H1 (cell line): ENCODE results near the gene PDSS1. TPM values are rescaled to one million over a fixed set of nuclear protein-coding genes. Genes with fewer than 3 reads are reported as not detected.

Experiments
- CTCF ChIA-PET: fragments of 300-600 bp; sonication (Branson Sonifier 250); formaldehyde crosslinking; loops from one replicate; lab custom pipeline; 2021; ENCODE audit not compliant: partially characterized antibody; lab: Charles Lee
- POLR2A ChIA-PET: fragments of 300-600 bp; sonication (Branson Sonifier 250); formaldehyde crosslinking; loops from one replicate; lab custom pipeline; 2021; ENCODE audit warnings: inconsistent platforms; ENCODE audit not compliant: partially characterized antibody; lab: Charles Lee
- DNase-seq, 2 experiments: peaks; one replicate each; pipeline versions ENCODE4 v3.0.0 to v3.0.0-alpha.2; 2010 to 2022; ENCODE audit warnings: low spot score in 2 of 2, low read depth in 1 of 2, mixed read lengths in 1 of 2
- FAIRE-seq: peaks from 2 replicates; lab custom pipeline; 2011; peaks lifted over from hg19 to GRCh38; lab: Jason Lieb, UNC
- H2AFZ ChIP-seq: 2 replicates; pipeline ENCODE4 v1.8.1; 2012; ENCODE audit warnings: low read length, inconsistent platforms
- H2AK5ac ChIP-seq: 2 replicates; pipeline ENCODE4 v1.6.1; 2013; ENCODE audit warnings: low read depth, low read length
- H2BK120ac ChIP-seq: replicated peaks from 2 replicates; pipeline ENCODE3; 2013; ENCODE audit warnings: low read depth, low read length, inconsistent platforms
- H2BK12ac ChIP-seq: 2 replicates; pipeline ENCODE4 v1.6.1; 2013; ENCODE audit warnings: low read depth, low read length
- H2BK15ac ChIP-seq: 2 replicates; pipeline ENCODE4 v1.6.1; 2013; ENCODE audit warnings: low read length
- H2BK20ac ChIP-seq: 2 replicates; pipeline ENCODE4 v1.6.1; 2013; ENCODE audit warnings: low read length
- H2BK5ac ChIP-seq: 2 replicates; pipeline ENCODE4 v1.6.1; 2013; ENCODE audit warnings: low read depth, low read length
- H3K14ac ChIP-seq: 2 replicates; pipeline ENCODE4 v1.6.1; 2013; ENCODE audit warnings: inconsistent platforms; ENCODE audit not compliant: insufficient read length
- H3K18ac ChIP-seq: 2 replicates; pipeline ENCODE4 v1.6.1; 2013; ENCODE audit warnings: low read length; ENCODE audit errors: extremely low read depth
- H3K23ac ChIP-seq: 2 replicates; pipeline ENCODE4 v1.6.1; 2013; ENCODE audit warnings: inconsistent platforms; ENCODE audit not compliant: insufficient read length
- H3K23me2 ChIP-seq: 2 replicates; pipeline ENCODE4 v1.6.1; 2013; ENCODE audit warnings: low read depth, low read length
- H3K27ac ChIP-seq: 2 replicates; pipeline ENCODE4 v1.6.1; 2011; ENCODE audit warnings: low read depth, low read length, inconsistent platforms
- H3K27me3 ChIP-seq, 4 experiments: replicated peaks in 1 of 4; 1 replicate in 1 of 4; 2 replicates in 3 of 4; pipeline versions ENCODE4 v1.6.1 to v1.8.1; 2011 to 2013; ENCODE audit warnings: low read length in 3 of 4, mild to moderate bottlenecking in 3 of 4, inconsistent platforms in 2 of 4, mixed read lengths in 2 of 4, moderate library complexity in 1 of 4; ENCODE audit not compliant: control insufficient read depth in 3 of 4, insufficient read depth in 3 of 4; ENCODE audit errors: extremely low read depth in 1 of 4
- H3K36me3 ChIP-seq, 4 experiments: 2 replicates each; pipeline versions ENCODE4 v1.6.1 to v1.8.1; 2011 to 2013; ENCODE audit warnings: mild to moderate bottlenecking in 4 of 4, low read length in 3 of 4, moderate library complexity in 2 of 4, control low read depth in 1 of 4, inconsistent platforms in 1 of 4; ENCODE audit not compliant: insufficient read depth in 4 of 4, control insufficient read depth in 2 of 4
- H3K4ac ChIP-seq: replicated peaks from 2 replicates; pipeline ENCODE3; 2013; ENCODE audit warnings: low read length, low read depth, mixed read lengths, inconsistent platforms; ENCODE audit not compliant: insufficient read length
- H3K4me1 ChIP-seq, 4 experiments: replicated peaks in 1 of 4; 1 replicate in 1 of 4; 2 replicates in 3 of 4; pipeline versions ENCODE4 v1.6.1 to v1.8.1; 2011 to 2013; ENCODE audit warnings: low read length in 3 of 4, inconsistent platforms in 2 of 4, mixed read lengths in 1 of 4; ENCODE audit not compliant: insufficient read depth in 4 of 4, control insufficient read depth in 3 of 4
- H3K4me2 ChIP-seq, 2 experiments: 2 replicates each; pipeline versions ENCODE4 v1.6.1 to v1.8.1; 2011 to 2013; ENCODE audit warnings: low read depth in 2 of 2, low read length in 2 of 2, control low read depth in 1 of 2, inconsistent platforms in 1 of 2, mild to moderate bottlenecking in 1 of 2; ENCODE audit not compliant: insufficient read depth in 1 of 2
- H3K4me3 ChIP-seq, 4 experiments: fragments of 200-600, 300-600 bp in 1 of 4; sonication (generic), shearing (Covaris generic), sonication (Bioruptor Twin) in 1 of 4; 2 replicates each; pipeline versions ENCODE4 v1.5.1 to v1.8.1; 2011 to 2016; ENCODE audit warnings: low read length in 4 of 4, low read depth in 3 of 4, control low read depth in 2 of 4, inconsistent platforms in 2 of 4, mild to moderate bottlenecking in 2 of 4, mixed read lengths in 1 of 4, moderate library complexity in 1 of 4; ENCODE audit not compliant: insufficient read depth in 2 of 4; ENCODE audit errors: extremely low read depth in 1 of 4
- H3K56ac ChIP-seq: replicated peaks from 2 replicates; pipeline ENCODE3; 2013; ENCODE audit warnings: low read depth, mild to moderate bottlenecking, mixed read lengths, low read length, inconsistent platforms; ENCODE audit not compliant: insufficient read length
- H3K79me1 ChIP-seq: 2 replicates; pipeline ENCODE4 v1.6.1; 2013; ENCODE audit warnings: low read depth, low read length, control low read depth
- H3K79me2 ChIP-seq, 2 experiments: 2 replicates each; pipeline versions ENCODE4 v1.6.1 to v1.8.1; 2012 to 2013; ENCODE audit warnings: low read length in 2 of 2, mild to moderate bottlenecking in 2 of 2, inconsistent platforms in 1 of 2; ENCODE audit not compliant: insufficient read depth in 2 of 2, control insufficient read depth in 1 of 2
- H3K9ac ChIP-seq, 4 experiments: replicated peaks in 1 of 4; 1 replicate in 1 of 4; 2 replicates in 3 of 4; pipeline versions ENCODE4 v1.6.1 to v1.8.1; 2011 to 2013; ENCODE audit warnings: low read depth in 3 of 4, low read length in 3 of 4, control low read depth in 2 of 4, mild to moderate bottlenecking in 2 of 4, moderate library complexity in 2 of 4, inconsistent platforms in 1 of 4; ENCODE audit errors: extremely low read depth in 1 of 4
- H3K9me3 ChIP-seq, 2 experiments: 2 replicates each; pipeline versions ENCODE4 v1.6.1 to v1.8.1; 2012 to 2013; ENCODE audit warnings: mild to moderate bottlenecking in 2 of 2, moderate library complexity in 2 of 2, control low read depth in 1 of 2, inconsistent platforms in 1 of 2, low read depth in 1 of 2, low read length in 1 of 2, mixed read lengths in 1 of 2; ENCODE audit not compliant: insufficient read depth in 2 of 2
- H4K20me1 ChIP-seq, 2 experiments: replicated peaks in 1 of 2; 2 replicates each; pipeline versions ENCODE3 to v1.8.1; 2011 to 2013; ENCODE audit warnings: inconsistent platforms in 2 of 2, low read length in 2 of 2, mild to moderate bottlenecking in 1 of 2; ENCODE audit not compliant: insufficient read depth in 2 of 2, control insufficient read depth in 1 of 2
- H4K5ac ChIP-seq: 2 replicates; pipeline ENCODE4 v1.6.1; 2013; ENCODE audit warnings: low read length, low read depth, mixed read lengths, inconsistent platforms; ENCODE audit not compliant: insufficient read length
- H4K8ac ChIP-seq: 2 replicates; pipeline ENCODE4 v1.8.0; 2013; ENCODE audit warnings: mild to moderate bottlenecking, moderate library complexity, low read length, inconsistent platforms; ENCODE audit not compliant: insufficient read depth; ENCODE audit errors: extremely low read depth
- H4K91ac ChIP-seq: replicated peaks from 2 replicates; pipeline ENCODE3; 2013; ENCODE audit warnings: low read length, mixed read lengths, inconsistent platforms; ENCODE audit not compliant: insufficient read length
- ASH2L ChIP-seq: fragments of 200-600, 300-600 bp; sonication (generic); IDR thresholded peaks from one replicate; pipeline ENCODE4 v1.7.1; 2017; ENCODE audit warnings: low read length
- CEBPB ChIP-seq: IDR thresholded peaks from 2 replicates; pipeline ENCODE4 v1.6.1; 2012; ENCODE audit warnings: low read depth, low read length
- EZH2 ChIP-seq: fragments of 200-600 bp; sonication (generic); IDR thresholded peaks from 2 replicates; pipeline ENCODE4 v1.7.1; 2012; ENCODE audit warnings: low read depth, mild to moderate bottlenecking, moderate library complexity, low read length, inconsistent platforms; ENCODE audit not compliant: severe bottlenecking
- HDAC2 ChIP-seq, 2 experiments: fragments of 300-600 bp in 1 of 2; sonication (generic) in 1 of 2; IDR thresholded peaks; 2 replicates each; pipeline ENCODE4 v1.6.1; 2011 to 2012; ENCODE audit warnings: low read depth in 2 of 2, low read length in 2 of 2, mild to moderate bottlenecking in 2 of 2, moderate library complexity in 2 of 2, borderline replicate concordance in 1 of 2, inconsistent platforms in 1 of 2
- HDAC6 ChIP-seq: IDR thresholded peaks from one replicate; pipeline ENCODE4 v1.7.1; 2012; ENCODE audit warnings: low read depth, mild to moderate bottlenecking, inconsistent platforms, low read length, moderate library complexity
- MAFK ChIP-seq: IDR thresholded peaks from 2 replicates; pipeline ENCODE4 v1.6.1; 2012; ENCODE audit warnings: low read depth, mild to moderate bottlenecking, improper control_type of control experiment, low read length
- POLR2A ChIP-seq, 2 experiments: IDR thresholded peaks; 1 replicate in 1 of 2; 2 replicates in 1 of 2; pipeline ENCODE4 v1.6.1; 2011; ENCODE audit warnings: low read depth in 2 of 2, low read length in 2 of 2, mild to moderate bottlenecking in 2 of 2; ENCODE audit errors: control extremely low read depth in 1 of 2
- RAD21 ChIP-seq, 2 experiments: IDR thresholded peaks in 1 of 2; conservative IDR thresholded peaks in 1 of 2; 2 replicates each; pipeline ENCODE4 v1.6.1; 2011; ENCODE audit warnings: low read depth in 2 of 2, low read length in 2 of 2, improper control_type of control experiment in 1 of 2, inconsistent platforms in 1 of 2, mild to moderate bottlenecking in 1 of 2, moderate library complexity in 1 of 2
- RFX5 ChIP-seq: IDR thresholded peaks from 2 replicates; pipeline ENCODE4 v1.6.1; 2011; ENCODE audit warnings: low read depth, low read length, improper control_type of control experiment, borderline replicate concordance
- RNF2 ChIP-seq: fragments of 200-900, 300-1000 bp; sonication (generic); IDR thresholded peaks from 2 replicates; pipeline ENCODE4 v1.7.1; 2016; ENCODE audit warnings: borderline replicate concordance, low read depth, mild to moderate bottlenecking, antibody characterized with exemption, low read length; ENCODE audit not compliant: poor library complexity, severe bottlenecking; ENCODE audit errors: missing control alignments
- SIRT6 ChIP-seq: IDR thresholded peaks from one replicate; pipeline ENCODE4 v1.7.1; 2012; ENCODE audit warnings: low read length, inconsistent platforms
- SP1 ChIP-seq: IDR thresholded peaks from 2 replicates; pipeline ENCODE4 v1.6.1; 2011; ENCODE audit warnings: low read depth, low read length
- SP4 ChIP-seq: IDR thresholded peaks from 2 replicates; pipeline ENCODE4 v1.6.1; 2012; ENCODE audit warnings: low read length, inconsistent platforms
- TAF7 ChIP-seq: optimal IDR thresholded peaks from 2 replicates; pipeline ENCODE3; 2011; ENCODE audit warnings: low read depth, mild to moderate bottlenecking, inconsistent platforms, low read length, moderate library complexity, borderline replicate concordance
- WGBS, 2 experiments: shearing (Covaris generic) in 1 of 2; methylation state at CpG; one replicate each; pipeline versions ENCODE4 v1.1.6 to v1.1.7; 2013 to 2015; ENCODE audit warnings: low lambda C conversion rate in 2 of 2, mixed read lengths in 2 of 2, inconsistent platforms in 1 of 2, low coverage in 1 of 2, missing lambda C conversion rate in 1 of 2; ENCODE audit not compliant: insufficient replicate concordance in 2 of 2, insufficient coverage in 1 of 2, insufficient read length in 1 of 2; ENCODE audit errors: extremely low coverage in 1 of 2, missing lambda C conversion rate in 1 of 2; 5-methylcytosine and 5-hydroxymethylcytosine counted together
- polyA plus RNA-seq, 7 experiments: library from polyadenylated mRNA; depleted of rRNA in 3 of 7; stranded (reverse) in 5 of 7; unstranded in 2 of 7; fragments of >200 nt in 5 of 7; fragments of 200-250 nt in 2 of 7; gene quantifications; 1 replicate in 5 of 7; 2 replicates in 1 of 7; 4 replicates in 1 of 7; pipeline versions ENCODE4 v1.2.1 to v1.2.3, GENCODE V29; 2011 to 2013; ENCODE audit warnings: missing spikeins in 2 of 7, mixed read lengths in 2 of 7
- total RNA-seq: library from RNA; stranded (reverse); fragmentation: NEBNext Ultra II Directional; extraction: Animal tissue kit (Norgen Biotek cat#: 25700); gene quantifications from 2 replicates; pipeline ENCODE4 v1.2.1, GENCODE V29; 2021

The PDSS1 gene
- total and polyA plus RNA-seq, 2 of the 8 experiments (the other 6 are each of a cell fraction or from before 2014, with no cell fraction given) = 21.3 to 26.0 TPM

GRCh38 chr10:26781797-26782196 is 84.3 kb downstream of the PDSS1 start:
- Histone ChIP-seq H3K79me1 (no peaks in the 10 kb centered on the region; the same call in none of the 2 replicates), H2AFZ (no peak overlapping the region), H2BK15ac (no peak overlapping the region), H4K91ac (no peak overlapping the region), H3K18ac (no peak overlapping the region; the same call in 1 of the 2 replicates), H3K9me3 (no peaks in the 10 kb centered on the region), H3K4me2 (no peak overlapping the region), H3K27ac (no peak overlapping the region), H3K23me2 (no peaks in the 10 kb centered on the region), H3K14ac (no peak overlapping the region), H3K23ac (no peak overlapping the region), H3K9ac (no peak overlapping the region), H2BK20ac (no peak overlapping the region), H2BK12ac (no peak overlapping the region), H3K4me3 (no peak overlapping the region), H3K56ac (no peak overlapping the region), H3K79me2 (peaks cover 9 to 69% of the 10 kb centered on the region in 2 experiments), H3K36me3 (no peaks in the 10 kb centered on the region; a peak in 1 of 8 replicates), H2AK5ac (no peak overlapping the region), H4K20me1 (peaks cover 0 to 3% of the 10 kb centered on the region in 2 experiments), H3K4ac (no peak overlapping the region), H3K4me1 (peaks cover 0 to 7% (median under 1%) of the 10 kb centered on the region in 4 experiments; a peak in 2 of 7 replicates), H2BK120ac (no peak overlapping the region), H4K5ac (no peak overlapping the region), H2BK5ac (no peak overlapping the region), H4K8ac (no peak overlapping the region), H3K27me3 (no peaks in the 10 kb centered on the region)
- CTCF ChIA-PET = interaction anchor here (0.8 to 2.2 kb wide), 4 partner anchors 9 to 100 kb away, joined by 3 to 8 read pairs (median 7); no protein-coding TSS in a partner anchor
- FAIRE-seq = no peak
- 89% methylated on average over 2 of the region's 2 CpGs; no CpG with 5 or more reads in 1 of the 2 experiments for WGBS, 2 experiments
- TF ChIP-seq EZH2 (no peak), SP1 (no peak), SIRT6 (no peak), HDAC6 (no peak), SP4 (no peak), ASH2L (no peak), MAFK (no peak), CEBPB (no peak), POLR2A (IDR thresholded peaks at IDR 0.05; ENCODE audit: control extremely low read depth in 1 of 2, low read depth in 2 of 2, low read length in 2 of 2) (no peak), HDAC2 (IDR thresholded peaks at IDR 0.05; ENCODE audit: borderline replicate concordance in 1 of 2, low read depth in 2 of 2, low read length in 2 of 2) (no peak), RNF2 (no peak), RFX5 (no peak), TAF7 (no peak), RAD21 (IDR thresholded peaks at IDR 0.05 in 1 of 2, conservative IDR thresholded peaks at IDR 0.05 in 1 of 2; ENCODE audit: low read depth in 2 of 2, low read length in 2 of 2) (no peak)
- POLR2A ChIA-PET = no interaction called here
- no peak for DNase-seq
